ENCODE results near the gene ZNF143.
A peak's percentile ranks its signal among the peaks of the same experiment; 100 is the strongest.

ZNF143 gene

DNA sequence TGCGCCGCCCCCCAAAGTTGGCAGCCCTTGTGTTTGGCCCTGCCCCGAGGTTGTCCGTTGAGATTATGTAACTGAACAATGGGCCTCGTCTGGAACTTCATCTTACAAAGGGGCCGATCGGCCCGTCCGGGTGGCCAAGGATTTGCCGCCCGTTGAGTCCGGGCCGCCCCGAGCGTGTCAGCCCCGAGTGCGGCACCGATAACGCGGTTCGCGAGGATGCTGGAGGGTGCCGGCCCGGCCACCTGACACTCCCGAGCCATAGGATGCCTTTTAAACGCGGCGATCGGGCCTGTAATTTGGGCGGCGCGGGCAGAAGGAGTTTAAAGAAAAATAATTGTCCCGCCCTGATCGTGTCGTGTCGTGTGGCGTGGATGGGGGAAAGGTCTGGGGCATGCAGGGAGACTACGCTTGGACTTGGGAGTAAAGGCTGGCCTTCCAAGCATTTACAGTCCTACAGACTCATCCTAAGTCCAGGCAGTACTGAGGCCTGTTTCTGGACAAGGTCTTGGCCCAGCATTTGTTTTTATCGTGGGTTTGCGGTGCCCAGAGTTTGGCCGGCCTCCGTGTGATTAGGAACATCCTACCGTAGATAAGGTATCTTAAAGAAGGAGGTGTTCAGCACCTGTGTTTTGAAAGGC lies 113.9 kb downstream of the ZNF143 start:
- DNase-seq (ENCODE audit: extremely low spot score): no peak
- ChIA-PET POLR2A (interaction anchor here (1.0 to 3.7 kb wide), 6 partner anchors 8 to 68 kb away, joined by 3 to 25 read pairs (median 6); no protein-coding TSS in a partner anchor), CTCF (interaction anchor here (1.0 to 1.8 kb wide), 2 partner anchors 38 to 40 kb away, joined by 4 to 5 read pairs; no protein-coding TSS in a partner anchor)
- TF ChIP-seq BHLHE40 (IDR thresholded peaks at IDR 0.05; ENCODE audit: borderline replicate concordance) (no peak), FOXM1 (IDR thresholded peaks at IDR 0.05; ENCODE audit: borderline replicate concordance) (no peak), L3MBTL2 (conservative IDR thresholded peaks at IDR 0.05) (no peak; the same call in 1 of the 2 replicates), TARDBP (IDR thresholded peaks at IDR 0.05) (no peak), SUZ12 (IDR thresholded peaks at IDR 0.05) (no peak), ZNF384 (IDR thresholded peaks at IDR 0.05) (no peak), ARNT (IDR thresholded peaks at IDR 0.05) (no peak), HDGF (IDR thresholded peaks at IDR 0.05; ENCODE audit: borderline replicate concordance) (no peak), SP1 (IDR thresholded peaks at IDR 0.05) (no peak), LEF1 (IDR thresholded peaks at IDR 0.05; ENCODE audit: borderline replicate concordance) (no peak), FOXK2 (IDR thresholded peaks at IDR 0.05) (no peak), ELF4 (IDR thresholded peaks at IDR 0.05) (no peak), NFRKB (IDR thresholded peaks at IDR 0.05) (no peak), FOXA1 (IDR thresholded peaks at IDR 0.05) (no peak), PKNOX1 (IDR thresholded peaks at IDR 0.05) (no peak)

GRCh38 chr11:9575260-9576240 lies 114.7 kb downstream of the ZNF143 start:
- DNase-seq (ENCODE audit: extremely low spot score): peak; percentile 67
- CTCF ChIA-PET: interaction anchor here (0.6 to 1.8 kb wide), 4 partner anchors 38 to 743 kb away, joined by 4 to 5 read pairs (median 5); no protein-coding TSS in a partner anchor
- TF ChIP-seq SP1 (IDR thresholded peaks at IDR 0.05) (no peak), ELF4 (IDR thresholded peaks at IDR 0.05) (peak; percentile 34; the same call in 1 of the 2 replicates), CTBP1 (IDR thresholded peaks at IDR 0.05; ENCODE audit: borderline replicate concordance) (no peak), L3MBTL2 (conservative IDR thresholded peaks at IDR 0.05) (no peak), FOXM1 (IDR thresholded peaks at IDR 0.05; ENCODE audit: borderline replicate concordance) (no peak), TARDBP (IDR thresholded peaks at IDR 0.05) (no peak)
- POLR2A ChIA-PET: interaction anchor here (0.6 to 1.7 kb wide), 7 partner anchors 9 to 798 kb away, joined by 3 to 6 read pairs (median 3); partner anchors contain the start of gene ZNF143

DNA sequence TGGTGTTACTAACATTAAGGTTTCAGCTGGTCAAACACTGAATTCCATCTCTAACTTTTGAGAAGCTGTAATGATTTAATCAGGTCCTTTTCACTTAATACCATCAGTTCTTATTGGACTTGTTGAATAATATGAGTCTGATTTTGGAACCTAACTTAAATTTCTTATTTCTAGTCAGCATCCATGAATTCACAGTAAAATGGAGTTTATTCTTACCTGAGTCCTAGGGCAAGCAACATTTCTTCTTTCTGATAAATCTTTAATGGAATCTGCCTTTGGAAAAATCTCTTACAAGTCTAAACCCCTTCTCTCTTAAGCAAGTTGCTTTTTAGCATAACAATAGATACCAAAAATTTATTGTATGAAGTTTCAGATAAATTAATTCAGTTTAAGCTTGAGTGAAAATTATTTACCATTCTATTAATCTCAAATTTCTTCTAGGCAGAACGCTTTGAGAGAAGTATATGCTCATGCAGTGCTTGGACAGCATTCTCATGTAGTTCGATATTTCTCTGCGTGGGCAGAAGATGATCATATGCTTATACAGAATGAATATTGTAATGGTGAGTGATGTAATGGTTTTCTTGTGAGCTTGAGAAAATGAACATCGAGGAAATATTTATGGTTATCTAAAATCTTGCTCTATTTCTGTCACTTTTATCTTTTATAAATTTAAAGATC lies 116.0 kb downstream of the ZNF143 start:
- ChIA-PET POLR2A (interaction anchor here (1.2 to 1.7 kb wide), 3 partner anchors 10 to 21 kb away, joined by 3 to 6 read pairs (median 4); no protein-coding TSS in a partner anchor), CTCF (interaction anchor here (0.5 to 1.8 kb wide), 3 partner anchors 36 to 349 kb away, joined by 4 to 6 read pairs (median 5); no protein-coding TSS in a partner anchor)
- TF ChIP-seq SP1 (IDR thresholded peaks at IDR 0.05) (no peak), SUZ12 (IDR thresholded peaks at IDR 0.05) (no peak), TARDBP (IDR thresholded peaks at IDR 0.05) (no peak), FOXA1 (IDR thresholded peaks at IDR 0.05) (no peak)
- DNase-seq (ENCODE audit: extremely low spot score): no peak

DNA sequence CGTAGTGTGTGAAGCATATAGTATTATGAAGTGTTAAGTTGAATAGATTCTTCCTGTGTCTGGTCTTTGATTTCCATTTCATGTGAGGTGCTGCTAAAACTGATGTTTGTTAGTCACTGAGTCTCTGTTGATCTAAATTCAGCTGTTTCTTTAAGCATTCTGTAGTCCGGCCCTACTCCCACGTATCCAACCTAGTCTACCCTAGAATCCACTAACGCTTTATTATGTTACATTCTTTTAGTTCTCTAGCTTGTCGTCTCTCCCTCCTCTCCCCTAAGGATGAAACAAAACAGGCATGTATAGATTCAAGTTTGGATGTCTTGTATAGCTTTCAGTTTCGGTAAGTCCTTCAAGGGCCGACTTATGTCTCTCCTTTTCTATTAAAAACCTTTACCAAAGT lies 116.7 kb downstream of the ZNF143 start:
- no peak for TF ChIP-seq LEF1 (IDR thresholded peaks at IDR 0.05; ENCODE audit: borderline replicate concordance)
- TF ChIP-seq FOXK2 (IDR thresholded peaks at IDR 0.05): no peak
- no peak for TF ChIP-seq TARDBP (IDR thresholded peaks at IDR 0.05)
- TF ChIP-seq FOXM1 (IDR thresholded peaks at IDR 0.05; ENCODE audit: borderline replicate concordance): no peak
- no peak for TF ChIP-seq PKNOX1 (IDR thresholded peaks at IDR 0.05)
- TF ChIP-seq SUZ12 (IDR thresholded peaks at IDR 0.05): no peak
- TF ChIP-seq ELF4 (IDR thresholded peaks at IDR 0.05): no peak
- no peak for TF ChIP-seq ARNT (IDR thresholded peaks at IDR 0.05)
- no peak for TF ChIP-seq CTBP1 (IDR thresholded peaks at IDR 0.05; ENCODE audit: borderline replicate concordance)
- no peak for TF ChIP-seq SP1 (IDR thresholded peaks at IDR 0.05)
- no peak for TF ChIP-seq ZNF384 (IDR thresholded peaks at IDR 0.05)
- no peak for TF ChIP-seq FOXA1 (IDR thresholded peaks at IDR 0.05)
- TF ChIP-seq BHLHE40 (IDR thresholded peaks at IDR 0.05; ENCODE audit: borderline replicate concordance): no peak
- no peak for TF ChIP-seq L3MBTL2 (conservative IDR thresholded peaks at IDR 0.05)
- TF ChIP-seq NFRKB (IDR thresholded peaks at IDR 0.05): no peak
- TF ChIP-seq HDGF (IDR thresholded peaks at IDR 0.05; ENCODE audit: borderline replicate concordance): no peak
- CTCF ChIA-PET: interaction anchor here (1.8 kb wide), 1 partner anchor 43 kb away, joined by 5 read pairs; no protein-coding TSS in a partner anchor
- POLR2A ChIA-PET: interaction anchor here (0.8 to 1.7 kb wide), 2 partner anchors 9 to 20 kb away, joined by 3 to 4 read pairs; no protein-coding TSS in a partner anchor
- no peak for DNase-seq (ENCODE audit: extremely low spot score)
